NCI-H1105 treated with DMSO at 0.1 percent for 48 hours (cell line): ENCODE data around the gene TRIP4.
"Not testable (repeated sequence)": the region's sequence is repeated elsewhere in the genome, so short reads cannot be mapped to it uniquely, and the experiment has no call there.

Experiments used
- DNase-seq: peaks from one replicate; lab custom pipeline; 2025; lab: John Stamatoyannopoulos, UW

TRIP4 gene

GRCh38 chr15:64490598-64491259 lies 103.1 kb downstream of the TRIP4 start:
- no peak for DNase-seq

GRCh38 chr15:64493641-64494040 lies 106.0 kb downstream of the TRIP4 start:
- DNase-seq = no peak

- DNase-seq = not testable (repeated sequence)
Observed at GRCh38 chr15:64495968-64496367, 108.3 kb downstream of the TRIP4 start.

GRCh38 chr15:64500695-64501395 lies 113.2 kb downstream of the TRIP4 start:
- DNase-seq = no peak

GRCh38 chr15:64501396-64501715 lies 113.7 kb downstream of the TRIP4 start:
- peak; percentile 36 for DNase-seq

GRCh38 chr15:64502151-64502550 lies 114.5 kb downstream of the TRIP4 start:
- no peak for DNase-seq

GRCh38 chr15:64502551-64502950 lies 114.9 kb downstream of the TRIP4 start:
- DNase-seq = no peak

- DNase-seq = no peak
Observed at GRCh38 chr15:64503197-64503596, 115.6 kb downstream of the TRIP4 start.

GRCh38 chr15:64503640-64504039 lies 116.0 kb downstream of the TRIP4 start:
- no peak for DNase-seq
